Right ventricle myocardium superior (tissue), 1 donor: ENCODE data around the gene PRRT2. TPM values are rescaled to one million over a fixed set of nuclear protein-coding genes. Genes with fewer than 3 reads are reported as not detected.
"Not testable (repeated sequence)": the region's sequence is repeated elsewhere in the genome, so short reads cannot be mapped to it uniquely, and the experiment has no call there.

Experiments used
- ATAC-seq: fragments of 200-7000 bp; cut with Tn5 transposase; one replicate; pipeline ENCODE4 v1.9.1; 2020; ENCODE audit warnings: mild to moderate bottlenecking; ENCODE audit not compliant: poor library complexity
- DNase-seq: peaks from one replicate; pipeline ENCODE4 v3.0.0-alpha.2; 2020
- intact Hi-C: fragments of 100-400 bp; cut with DNase I; formaldehyde crosslinking; loops from one replicate; pipeline ENCODE4 v1.11.2; 2022
- total RNA-seq: library from RNA; stranded (reverse); fragmentation: NEBNext Ultra II Directional; extraction: Animal tissue kit (Norgen Biotek cat#: 25700); gene quantifications from one replicate; pipeline ENCODE4 v1.2.1, GENCODE V29; 2021
- donor health status: DM: no; HTN: yes; CAD: no; lungs with severe emphysema.

The PRRT2 gene
- total RNA-seq, 1 donor from 2014 or later, result 3.3 TPM

DNA sequence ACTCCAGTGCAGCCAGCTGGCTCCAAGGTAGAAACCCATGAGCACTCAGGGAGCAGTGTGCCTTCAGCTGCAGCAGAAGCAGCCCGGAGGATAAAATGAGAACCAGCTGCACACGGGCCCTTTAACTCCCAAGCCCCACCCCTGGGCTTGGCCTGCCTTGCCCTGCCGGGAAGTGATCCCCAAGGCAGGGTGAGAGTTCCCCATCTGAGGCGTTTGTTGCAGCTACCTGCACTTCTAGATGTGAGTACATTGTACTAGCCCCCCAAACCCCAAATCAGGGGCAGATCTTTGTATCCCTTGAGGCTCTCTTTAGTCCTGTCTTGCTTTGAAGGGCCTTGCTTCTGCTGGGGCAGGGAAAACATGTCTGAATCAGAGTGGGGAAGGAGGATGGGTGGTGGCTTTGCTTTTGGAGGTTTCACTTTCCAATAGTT is 8.3 kb downstream of the PRRT2 start, which contains the start of gene MVP:
MVP (plus strand) TSS at position 192 of the 431 bp plus-strand sequence. CDS start 10,088 bp downstream, outside the sequence.
- peak; percentile 82 for DNase-seq
- peak; percentile 41 for ATAC-seq
- intact Hi-C loops, result no loop called here

DNA sequence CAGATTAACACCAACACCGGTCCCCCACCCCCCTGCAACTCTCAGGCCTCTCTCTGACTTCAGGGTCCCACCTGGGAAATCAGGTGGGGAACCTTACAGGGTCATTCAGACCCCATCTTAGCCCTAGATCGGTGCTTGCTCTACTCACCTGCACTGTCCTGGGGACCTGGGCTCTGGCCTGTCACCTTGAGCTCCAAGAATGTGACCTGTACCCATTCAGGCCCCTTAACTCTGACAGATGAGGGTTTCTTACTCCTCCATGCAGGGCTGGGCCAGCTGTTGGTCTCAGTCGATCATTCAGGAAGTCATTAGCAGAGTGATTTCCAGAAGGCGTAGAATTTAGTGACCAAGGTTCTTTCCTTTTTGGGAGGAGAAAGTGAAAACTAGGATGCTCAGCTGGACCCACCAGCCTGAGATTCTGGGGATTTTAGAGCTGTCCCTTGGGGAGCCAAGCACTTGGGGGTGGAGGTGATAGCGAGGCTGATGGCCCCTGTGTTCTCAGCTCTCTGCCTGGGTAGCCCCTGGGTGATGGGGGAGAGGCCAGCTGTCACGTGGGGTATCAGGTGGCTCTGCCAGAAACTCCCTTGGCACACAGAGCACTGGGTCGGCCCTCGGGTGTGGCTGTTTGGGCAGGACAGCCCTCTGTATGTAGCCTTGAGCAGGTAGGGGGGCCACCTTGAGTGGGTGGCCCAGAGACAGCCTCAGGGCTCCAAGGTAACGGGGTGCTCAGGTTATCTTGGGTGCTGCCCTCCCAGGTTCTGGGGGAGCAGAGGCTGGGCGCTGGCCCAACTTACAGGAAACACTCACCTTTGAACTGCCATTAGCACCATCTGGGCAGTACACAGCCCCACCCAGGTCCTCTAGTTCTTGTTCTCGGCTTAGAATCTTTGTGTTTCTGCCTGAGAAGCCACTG is 9.0 kb downstream of the PRRT2 start:
- intact Hi-C loops, result no loop called here
- DNase-seq (peak; percentile 62), ATAC-seq (peak; percentile 4)

DNA sequence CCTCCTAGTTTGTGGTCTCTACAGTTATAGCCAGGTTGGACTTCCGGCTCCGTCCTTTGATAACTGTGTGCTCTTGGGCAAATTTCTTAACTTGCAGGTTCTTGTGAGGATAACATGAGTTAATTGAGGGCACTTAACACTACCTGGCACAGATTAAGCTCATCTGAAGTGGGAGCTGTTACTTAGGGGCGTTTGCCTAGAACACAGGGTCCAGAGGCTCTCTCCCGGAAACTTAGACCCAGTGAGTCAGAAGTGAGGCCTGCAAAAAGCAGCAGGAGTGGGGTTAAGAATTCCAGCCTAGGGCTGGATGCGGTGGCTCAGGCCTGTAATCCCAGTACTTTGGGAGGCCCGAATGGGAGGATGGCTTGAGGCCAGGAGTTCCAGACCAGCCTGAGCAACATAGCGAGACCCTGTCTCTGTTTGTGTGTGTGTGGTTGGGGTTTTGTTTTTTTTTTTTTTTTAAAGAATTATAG is 9.7 kb downstream of the PRRT2 start:
- intact Hi-C loops, result no loop called here
- DNase-seq (no peak), ATAC-seq (no peak)

DNA sequence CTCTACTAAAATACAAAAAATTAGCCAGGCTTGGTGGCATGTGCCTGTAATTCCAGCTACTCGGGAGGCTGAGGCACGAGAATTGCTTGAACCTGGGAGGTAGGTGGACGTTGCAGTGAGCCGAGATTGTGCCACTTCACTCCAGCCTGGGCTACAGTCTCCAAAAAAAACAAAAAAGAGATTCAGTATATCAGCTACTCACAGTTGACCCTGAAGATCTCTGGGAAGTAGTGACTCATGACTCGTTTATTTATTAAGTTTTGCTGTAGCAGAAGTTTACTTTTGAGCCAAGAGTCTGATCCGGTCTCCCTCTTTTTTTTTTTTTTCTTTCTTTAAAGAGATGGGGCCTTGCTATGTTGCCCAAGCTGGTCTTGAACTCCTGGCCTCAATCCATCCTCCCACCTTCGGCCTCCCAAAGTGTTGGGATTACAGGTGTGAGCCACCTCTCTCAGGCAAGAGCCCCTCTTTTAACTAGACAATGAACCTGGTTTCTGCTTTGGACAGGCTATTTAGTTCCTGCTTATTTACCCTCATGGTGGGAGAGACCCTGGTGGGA is 12.7 kb downstream of the PRRT2 start:
- DNase-seq, result no peak
- peak; percentile 42 for ATAC-seq
- intact Hi-C loops, result no loop called here

DNA sequence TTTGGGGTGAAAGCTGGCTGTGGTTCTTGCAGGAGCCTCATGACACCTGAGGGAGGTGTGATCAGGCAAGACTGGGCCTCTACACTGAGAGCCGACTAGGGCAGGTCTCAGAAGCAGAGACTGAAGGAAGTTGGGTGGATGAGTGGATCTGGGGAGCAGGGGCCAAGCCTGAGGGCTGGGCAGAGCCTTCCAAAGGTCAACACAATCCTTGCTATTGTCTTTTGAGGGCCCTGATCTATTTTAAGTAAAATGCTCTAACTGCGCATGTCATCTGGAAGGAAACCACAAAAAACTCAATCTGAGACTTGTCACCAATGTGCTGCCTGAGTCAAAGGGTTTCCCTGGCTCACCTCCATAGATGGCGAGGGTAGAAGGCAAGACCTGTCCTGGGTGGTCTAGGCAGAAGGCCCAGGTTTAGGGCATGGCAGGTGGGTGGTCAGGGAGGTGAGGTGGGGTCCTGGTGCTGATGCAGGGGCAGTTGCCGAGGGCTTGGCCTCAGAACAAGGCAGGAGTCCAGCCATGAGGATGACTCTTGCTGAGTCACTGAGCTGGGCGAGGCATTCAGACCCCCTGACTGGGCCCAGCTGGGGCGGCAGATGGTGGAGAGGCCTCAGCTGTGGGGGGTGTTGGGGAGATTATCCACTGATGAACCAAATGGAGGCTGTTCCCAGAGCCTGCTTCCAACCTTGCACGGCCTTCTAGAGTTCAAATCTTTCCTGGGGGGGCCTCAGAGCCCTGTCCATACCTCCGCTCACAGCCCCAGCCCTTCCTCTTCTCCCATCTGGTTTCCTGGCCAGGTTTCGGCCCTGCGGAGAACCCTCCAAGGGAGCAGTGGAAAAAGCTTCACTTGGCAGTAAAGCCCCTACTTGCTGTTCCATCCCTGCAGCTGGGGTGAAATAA is 13.4 kb downstream of the PRRT2 start:
- intact Hi-C loops, result no loop called here
- ATAC-seq (peak; percentile 65), DNase-seq (peak; percentile 62)

DNA sequence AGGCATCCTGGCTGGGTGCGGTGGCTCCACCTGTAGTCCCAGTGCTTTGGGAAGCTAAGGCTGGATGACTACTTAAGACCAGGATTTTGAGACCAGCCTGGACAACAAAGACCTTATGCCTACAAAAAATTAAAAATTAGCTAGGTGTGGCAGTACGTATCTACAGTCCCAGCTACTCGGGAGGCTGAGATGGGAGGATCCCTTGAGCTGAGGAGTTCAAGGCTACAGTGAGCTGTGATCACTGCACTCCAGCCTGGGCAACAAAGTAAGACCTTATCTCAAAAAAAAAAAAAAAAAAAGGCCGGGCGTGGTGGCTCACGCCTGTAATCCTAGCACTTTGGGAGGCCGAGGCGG is 14.3 kb downstream of the PRRT2 start:
- ATAC-seq (no peak), DNase-seq (no peak)
- intact Hi-C loops, result no loop called here

DNA sequence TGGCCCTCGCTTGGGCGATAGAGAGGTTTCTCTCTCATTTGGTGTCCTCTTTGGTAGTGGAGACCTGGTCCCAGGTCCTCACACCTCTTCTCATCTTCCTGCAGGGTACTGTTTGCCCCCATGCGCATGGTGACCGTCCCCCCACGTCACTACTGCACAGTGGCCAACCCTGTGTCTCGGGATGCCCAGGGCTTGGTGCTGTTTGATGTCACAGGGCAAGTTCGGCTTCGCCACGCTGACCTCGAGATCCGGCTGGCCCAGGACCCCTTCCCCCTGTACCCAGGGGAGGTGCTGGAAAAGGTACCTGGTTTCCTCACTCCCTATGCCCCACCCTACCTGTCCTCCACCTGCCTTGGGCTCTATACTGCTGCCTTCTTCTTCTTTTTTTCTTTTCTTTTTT is 18.8 kb downstream of the PRRT2 start:
- intact Hi-C loops, result no loop called here
- no peak for ATAC-seq
- no peak for DNase-seq

DNA sequence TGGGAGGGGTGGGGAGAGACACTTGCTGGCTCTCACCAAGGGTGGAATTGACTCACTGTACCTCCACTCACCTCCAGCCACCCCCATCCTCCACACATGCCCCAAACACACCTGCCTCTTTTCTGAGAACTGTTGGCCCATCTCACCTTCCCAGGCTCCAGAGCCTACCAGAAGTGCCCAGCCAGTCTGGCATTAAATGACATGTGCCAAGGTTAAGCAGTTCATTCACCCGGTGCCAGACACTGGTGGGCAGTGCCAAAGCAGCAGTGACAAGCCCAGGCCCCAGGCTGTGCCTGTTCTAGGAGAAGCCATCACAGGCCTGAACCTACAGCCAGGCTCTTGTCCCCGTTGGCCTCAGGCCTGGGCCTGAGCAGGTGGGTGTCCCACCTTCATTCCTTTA is 19.5 kb downstream of the PRRT2 start:
- peak; percentile 62 for DNase-seq
- ATAC-seq, result peak; percentile 86
- intact Hi-C loops, result no loop called here

DNA sequence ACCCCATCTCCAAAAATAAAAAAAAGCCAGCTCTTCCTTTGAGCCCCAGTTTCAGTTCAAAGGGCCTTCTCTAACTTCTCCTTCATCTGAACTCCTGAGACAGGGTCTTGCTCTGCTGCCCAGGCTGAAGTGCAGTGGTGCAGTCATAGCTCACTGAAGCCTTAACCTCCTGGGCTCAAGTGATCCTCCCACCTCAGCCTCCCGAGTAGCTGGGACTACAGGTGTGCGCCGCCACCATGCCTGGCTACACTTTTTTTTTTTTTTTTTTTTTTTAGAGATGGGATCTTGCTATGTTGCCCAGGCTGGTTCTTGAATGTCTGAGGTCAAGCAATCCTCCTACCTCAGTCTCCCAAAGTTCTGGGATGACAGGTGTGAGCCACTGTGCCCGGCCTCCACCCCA is 21.2 kb downstream of the PRRT2 start:
- intact Hi-C loops, DNase-seq, ATAC-seq: not testable (repeated sequence)

DNA sequence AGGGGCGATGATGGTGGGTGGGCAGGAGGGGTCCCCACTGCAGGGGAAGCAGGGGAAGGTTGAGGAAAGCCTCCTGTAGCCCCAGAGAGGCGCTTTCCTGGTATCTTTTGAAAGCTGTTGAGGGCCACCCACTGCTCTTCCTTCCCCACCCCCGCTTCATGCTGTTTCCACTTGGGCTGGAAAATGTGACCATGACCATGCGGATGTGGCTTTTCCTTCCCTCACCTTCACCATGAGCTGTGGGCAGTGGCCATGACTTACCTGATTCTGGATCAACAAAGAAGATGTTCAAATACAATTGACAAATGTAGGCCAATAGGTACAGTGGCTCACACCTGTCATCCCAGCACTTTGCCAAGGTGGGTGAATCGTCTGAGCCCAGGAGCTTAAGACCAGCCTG is 22.1 kb downstream of the PRRT2 start:
- DNase-seq (no peak), ATAC-seq (no peak)
- intact Hi-C loops, result loop anchor here (2.0 kb wide), 1 partner anchor 49 kb away; no protein-coding TSS in a partner anchor

DNA sequence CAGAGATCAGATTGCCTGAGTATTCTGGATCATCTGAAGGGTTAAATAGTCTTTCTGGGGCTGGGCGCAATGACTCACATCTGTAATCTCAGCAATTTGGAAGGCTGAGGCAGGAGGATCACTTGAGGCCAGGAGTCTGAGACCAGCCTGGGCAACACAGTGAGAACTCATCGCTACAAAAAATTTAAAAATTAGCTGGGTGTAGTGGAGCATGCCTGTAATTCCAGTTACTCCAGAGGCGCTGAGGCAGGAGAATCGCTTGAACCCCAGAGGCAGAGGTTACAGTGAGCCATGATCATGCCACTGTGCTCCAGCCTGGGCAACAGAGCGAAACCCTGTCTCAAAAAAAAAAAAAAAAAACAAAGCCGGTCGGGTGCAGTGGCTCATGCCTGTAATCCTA is 23.9 kb downstream of the PRRT2 start:
- ATAC-seq (no peak), DNase-seq (no peak)
- intact Hi-C loops, result loop anchor here (2.0 kb wide), 1 partner anchor 51 kb away; no protein-coding TSS in a partner anchor

DNA sequence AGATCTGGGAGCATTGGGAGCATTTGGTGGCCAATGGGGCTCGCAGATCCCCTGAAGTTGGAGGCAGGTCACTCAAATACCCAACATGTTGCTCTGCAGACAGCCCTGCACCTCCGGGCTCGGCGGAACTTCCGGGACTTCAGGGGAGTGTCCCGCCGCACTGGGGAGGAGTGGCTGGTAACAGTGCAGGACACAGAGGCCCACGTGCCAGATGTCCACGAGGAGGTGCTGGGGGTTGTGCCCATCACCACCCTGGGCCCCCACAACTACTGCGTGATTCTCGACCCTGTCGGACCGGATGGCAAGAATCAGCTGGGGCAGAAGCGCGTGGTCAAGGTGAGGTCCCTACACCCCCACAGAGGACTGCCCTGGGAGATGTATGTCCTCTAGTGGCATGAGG is 24.6 kb downstream of the PRRT2 start:
- intact Hi-C loops, result no loop called here
- ATAC-seq (no peak), DNase-seq (no peak)

DNA sequence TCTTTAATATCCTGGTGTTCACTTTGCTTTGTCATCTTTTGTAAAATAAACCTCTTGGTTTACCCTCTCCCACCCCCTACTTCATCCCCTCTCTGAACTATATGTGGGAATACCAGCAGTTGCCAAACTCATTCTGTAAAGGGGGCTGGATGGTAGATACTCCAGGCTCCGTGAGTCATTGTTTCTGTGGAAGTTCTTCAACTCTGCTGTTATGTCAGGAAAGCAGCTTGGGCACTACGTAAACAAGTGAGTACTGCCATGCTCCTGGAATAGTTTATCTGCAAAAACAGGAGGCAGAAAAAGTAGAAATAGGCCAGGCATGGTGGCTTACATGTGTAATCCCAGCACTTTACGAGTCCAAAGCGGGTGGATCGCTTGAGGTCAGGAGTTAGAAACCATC is 25.8 kb downstream of the PRRT2 start:
- DNase-seq, result no peak
- intact Hi-C loops, result no loop called here
- ATAC-seq, result no peak

DNA sequence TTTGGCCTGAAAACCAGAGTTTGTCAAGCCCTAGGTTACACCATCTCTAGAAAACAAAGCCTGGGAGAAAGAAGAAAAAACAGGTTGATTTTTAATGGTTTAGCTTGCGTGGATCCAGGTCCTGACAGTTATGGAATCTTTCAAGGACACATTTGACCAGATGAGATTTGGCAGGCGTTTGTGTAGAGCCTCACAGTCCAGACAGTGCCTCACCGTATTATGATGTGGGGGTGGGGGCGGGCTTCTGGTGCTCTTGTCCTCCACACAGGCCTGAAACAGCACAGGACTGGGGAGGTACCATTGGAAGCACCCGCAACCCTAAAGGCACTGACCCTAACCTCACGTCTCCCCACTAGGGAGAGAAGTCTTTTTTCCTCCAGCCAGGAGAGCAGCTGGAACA is 27.8 kb downstream of the PRRT2 start:
- intact Hi-C loops, result loop anchor here (10.0 kb wide), 1 partner anchor 135 kb away; no protein-coding TSS in a partner anchor
- ATAC-seq (peak; percentile 62), DNase-seq (no peak)

DNA sequence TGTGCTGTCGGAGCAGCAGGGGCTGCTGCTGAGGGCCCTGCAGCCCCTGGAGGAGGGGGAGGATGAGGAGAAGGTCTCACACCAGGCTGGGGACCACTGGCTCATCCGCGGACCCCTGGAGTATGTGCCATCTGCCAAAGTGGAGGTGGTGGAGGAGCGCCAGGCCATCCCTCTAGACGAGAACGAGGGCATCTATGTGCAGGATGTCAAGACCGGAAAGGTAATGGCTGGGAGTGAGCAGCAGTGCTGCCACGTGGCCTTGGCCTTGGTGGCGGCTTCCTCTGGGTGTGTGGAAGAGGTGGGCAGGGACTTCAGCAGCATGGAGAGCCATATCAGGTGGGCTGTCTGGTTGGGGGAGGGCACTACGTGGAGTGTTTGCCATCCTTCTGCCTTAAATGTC is 28.2 kb downstream of the PRRT2 start:
- no peak for DNase-seq
- ATAC-seq, result no peak
- intact Hi-C loops, result loop anchor here (10.0 kb wide), 1 partner anchor 135 kb away; no protein-coding TSS in a partner anchor

DNA sequence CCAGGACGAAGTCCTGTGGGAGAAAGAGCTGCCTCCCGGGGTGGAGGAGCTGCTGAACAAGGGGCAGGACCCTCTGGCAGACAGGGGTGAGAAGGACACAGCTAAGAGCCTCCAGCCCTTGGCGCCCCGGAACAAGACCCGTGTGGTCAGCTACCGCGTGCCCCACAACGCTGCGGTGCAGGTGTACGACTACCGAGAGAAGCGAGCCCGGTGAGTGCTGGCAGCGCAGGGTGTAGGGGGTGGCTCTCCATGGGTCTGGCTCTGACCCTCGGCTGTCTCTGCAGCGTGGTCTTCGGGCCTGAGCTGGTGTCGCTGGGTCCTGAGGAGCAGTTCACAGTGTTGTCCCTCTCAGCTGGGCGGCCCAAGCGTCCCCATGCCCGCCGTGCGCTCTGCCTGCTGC is 29.6 kb downstream of the PRRT2 start:
- intact Hi-C loops, result loop anchor here (10.0 kb wide), 1 partner anchor 137 kb away; no protein-coding TSS in a partner anchor

DNA sequence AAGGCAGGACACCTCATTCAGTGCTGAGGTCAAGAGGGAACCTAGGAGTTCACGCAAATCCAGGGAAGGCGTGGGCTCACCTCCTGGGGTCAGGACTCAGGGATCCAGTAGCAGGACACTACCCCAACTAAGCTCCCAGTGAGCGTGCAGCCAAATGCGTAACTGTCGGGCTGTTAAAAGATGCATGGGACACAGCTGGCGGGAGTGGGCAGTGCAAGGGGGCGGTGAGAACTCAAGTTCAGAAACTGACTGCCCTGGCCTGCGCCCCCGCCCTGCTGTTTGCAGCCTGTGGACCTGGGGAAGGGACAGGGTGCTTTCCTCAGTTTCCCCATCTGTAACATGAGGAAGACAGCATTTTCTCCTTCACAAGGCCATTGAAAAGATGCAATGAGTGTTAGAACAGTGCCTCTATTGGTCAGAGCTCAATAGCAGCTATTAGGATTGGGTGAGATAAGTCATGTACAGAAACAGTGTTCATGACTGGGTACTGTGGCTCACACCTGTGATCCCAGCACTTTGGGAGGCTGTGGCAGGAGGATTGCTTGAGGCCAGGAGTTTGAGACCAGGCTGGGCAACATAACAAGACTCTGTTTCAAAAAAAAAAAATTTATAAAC is 30.8 kb downstream of the PRRT2 start:
- intact Hi-C loops, result loop anchor here (10.0 kb wide), 1 partner anchor 138 kb away; no protein-coding TSS in a partner anchor
- DNase-seq (no peak), ATAC-seq (no peak)

More for the DNA sequence above, 29.6 kb downstream of the PRRT2 start:
- ATAC-seq, result no peak
- DNase-seq, result no peak

DNA sequence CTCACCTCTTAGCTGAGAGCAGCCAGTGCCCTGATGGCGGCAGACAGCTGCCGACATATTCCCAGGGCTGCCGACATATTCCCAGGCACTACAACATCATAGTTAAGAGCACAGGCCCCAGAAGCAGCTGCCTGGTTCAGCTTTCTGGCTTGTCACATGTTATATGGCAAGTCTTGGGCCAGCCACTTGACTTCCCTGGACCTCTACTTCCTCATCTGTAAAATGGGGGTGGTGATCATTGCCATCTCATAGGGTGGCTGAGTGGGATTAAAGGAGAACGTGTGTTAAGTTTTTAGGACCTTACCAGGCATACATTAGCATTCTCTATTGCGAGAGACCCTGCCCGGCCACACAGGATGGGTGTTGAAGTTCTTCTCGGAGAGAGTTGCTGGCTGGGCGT is 31.9 kb downstream of the PRRT2 start:
- ATAC-seq (no peak), DNase-seq (no peak)
- intact Hi-C loops, result loop anchor here (10.0 kb wide), 1 partner anchor 139 kb away; no protein-coding TSS in a partner anchor
